HG03196 (cell line): Measurements from ENCODE around the gene TBC1D12.
A peak's percentile ranks its signal among the peaks of the same experiment; 100 is the strongest.
"Not testable (repeated sequence)": the region's sequence is repeated elsewhere in the genome, so short reads cannot be mapped to it uniquely, and the experiment has no call there.

ENCODE experiments used
- ATAC-seq: cut with Tn5 transposase; IDR thresholded peaks from one replicate; pipeline ENCODE4 v1.9.1; 2021; ENCODE audit not compliant: unreplicated experiment

TBC1D12 gene

DNA sequence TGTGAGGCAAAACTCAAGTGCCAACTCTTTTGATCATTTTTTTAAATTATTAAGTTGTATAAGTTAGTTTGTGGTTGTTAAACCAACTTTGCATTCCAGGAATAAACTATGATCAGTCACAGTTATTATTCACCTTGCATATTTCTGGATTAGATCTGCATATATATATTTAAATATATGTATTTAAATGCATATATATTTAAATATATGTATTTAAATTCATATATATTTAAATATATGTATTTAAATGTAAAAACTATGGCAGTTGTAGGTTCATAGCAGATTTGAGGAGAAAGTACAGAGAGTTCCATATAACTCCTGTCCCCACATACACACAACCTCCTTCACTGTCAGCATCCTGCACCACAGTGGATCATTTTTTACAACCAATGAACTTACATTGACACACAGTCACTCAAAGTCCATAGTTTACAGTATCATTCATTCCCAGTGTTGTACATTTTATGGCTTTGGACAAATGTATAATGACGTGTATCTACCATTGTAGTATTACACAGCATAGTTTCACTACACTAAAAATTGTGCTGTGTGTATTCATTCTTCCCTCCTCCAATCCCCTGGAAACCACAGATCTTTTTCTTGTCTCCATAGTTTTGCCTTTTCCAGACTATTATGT lies 49.7 kb downstream of the TBC1D12 start:
- ATAC-seq = no peak

- no peak for ATAC-seq
Measured at GRCh38 chr10:94456942-94457341, 54.6 kb downstream of the TBC1D12 start.

- ATAC-seq = no peak
Measured at GRCh38 chr10:94459385-94459784, 57.0 kb downstream of the TBC1D12 start.

DNA sequence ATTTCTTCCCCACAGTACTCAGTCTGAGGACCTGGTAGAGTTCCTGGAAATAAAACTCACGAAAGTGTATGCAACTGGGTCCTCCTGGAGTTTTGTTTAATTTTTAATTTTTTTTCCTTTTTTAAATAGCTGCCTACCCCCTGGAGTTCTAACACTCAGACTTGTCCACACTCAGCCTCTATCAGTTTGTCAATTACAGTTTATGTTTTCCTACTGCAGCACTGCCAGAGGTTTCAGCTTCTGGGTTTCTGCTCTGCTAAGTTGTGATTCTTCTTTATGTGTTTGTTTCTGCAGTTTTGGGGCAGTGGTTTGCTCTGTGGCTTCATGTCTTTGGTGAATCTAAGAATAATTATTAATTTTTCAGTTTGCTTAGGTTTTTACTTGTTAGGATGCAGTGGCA lies 59.2 kb downstream of the TBC1D12 start:
- ATAC-seq = no peak

- no peak for ATAC-seq
Measured at GRCh38 chr10:94462130-94462529, 59.8 kb downstream of the TBC1D12 start.

DNA sequence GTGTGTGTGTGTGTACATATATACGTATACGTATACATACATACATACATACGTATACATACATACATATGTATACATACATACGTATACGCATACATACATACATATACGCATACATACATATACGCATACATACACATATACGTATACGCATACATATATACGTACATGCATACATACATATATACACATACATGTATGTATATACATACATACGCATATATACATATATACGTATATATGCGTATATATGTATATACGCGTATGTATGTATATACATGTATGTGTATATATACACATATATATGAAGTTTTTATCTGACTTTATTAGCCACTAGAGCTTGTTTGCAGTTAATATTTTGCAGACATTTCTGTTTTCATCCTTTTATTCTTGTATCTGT lies 63.3 kb downstream of the TBC1D12 start:
- no peak for ATAC-seq

- no peak for ATAC-seq
Measured at GRCh38 chr10:94481410-94481809, 79.1 kb downstream of the TBC1D12 start.

GRCh38 chr10:94483970-94484369 lies 81.6 kb downstream of the TBC1D12 start:
- no peak for ATAC-seq

GRCh38 chr10:94485094-94485493 lies 82.8 kb downstream of the TBC1D12 start:
- ATAC-seq = no peak

DNA sequence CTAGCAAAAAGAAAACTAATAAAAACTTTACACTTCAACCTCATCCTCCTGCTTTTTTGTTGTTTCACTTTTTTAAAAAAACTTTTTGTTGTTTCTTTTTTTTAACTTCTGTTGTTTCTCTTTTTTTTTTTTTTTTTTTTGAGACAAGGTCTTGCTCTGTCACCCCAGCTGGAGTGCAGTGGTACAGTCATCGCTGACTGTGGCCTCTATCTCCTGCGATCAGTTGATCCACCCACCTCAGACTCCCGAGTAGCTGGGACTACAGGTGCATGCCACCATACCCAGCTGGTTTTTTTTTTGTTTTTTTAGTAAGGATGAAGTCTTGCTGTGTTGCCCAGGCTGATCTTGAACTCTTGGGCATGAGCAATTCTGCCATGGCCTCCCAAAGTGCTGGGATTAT lies 85.2 kb downstream of the TBC1D12 start:
- no peak for ATAC-seq

DNA sequence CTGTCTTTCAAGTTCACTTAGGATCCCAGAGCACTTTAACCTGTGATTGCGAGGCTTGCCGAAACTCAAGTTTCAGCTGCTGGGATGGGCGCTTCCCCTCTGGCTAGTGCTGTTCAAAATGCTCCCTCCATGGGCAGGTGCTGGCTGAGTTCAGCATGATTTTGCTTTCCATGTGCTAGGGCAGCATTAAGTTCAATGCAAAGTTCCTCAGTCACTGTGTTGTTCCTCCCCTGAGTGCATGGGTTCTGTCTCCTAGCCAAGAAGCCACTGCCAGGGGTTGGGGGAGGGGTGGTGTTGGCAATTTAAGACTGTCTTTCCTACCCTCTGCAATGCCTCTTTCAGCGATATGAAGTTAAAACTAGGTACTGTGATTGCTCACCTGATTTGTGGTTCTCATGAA lies 86.8 kb downstream of the TBC1D12 start:
- no peak for ATAC-seq

DNA sequence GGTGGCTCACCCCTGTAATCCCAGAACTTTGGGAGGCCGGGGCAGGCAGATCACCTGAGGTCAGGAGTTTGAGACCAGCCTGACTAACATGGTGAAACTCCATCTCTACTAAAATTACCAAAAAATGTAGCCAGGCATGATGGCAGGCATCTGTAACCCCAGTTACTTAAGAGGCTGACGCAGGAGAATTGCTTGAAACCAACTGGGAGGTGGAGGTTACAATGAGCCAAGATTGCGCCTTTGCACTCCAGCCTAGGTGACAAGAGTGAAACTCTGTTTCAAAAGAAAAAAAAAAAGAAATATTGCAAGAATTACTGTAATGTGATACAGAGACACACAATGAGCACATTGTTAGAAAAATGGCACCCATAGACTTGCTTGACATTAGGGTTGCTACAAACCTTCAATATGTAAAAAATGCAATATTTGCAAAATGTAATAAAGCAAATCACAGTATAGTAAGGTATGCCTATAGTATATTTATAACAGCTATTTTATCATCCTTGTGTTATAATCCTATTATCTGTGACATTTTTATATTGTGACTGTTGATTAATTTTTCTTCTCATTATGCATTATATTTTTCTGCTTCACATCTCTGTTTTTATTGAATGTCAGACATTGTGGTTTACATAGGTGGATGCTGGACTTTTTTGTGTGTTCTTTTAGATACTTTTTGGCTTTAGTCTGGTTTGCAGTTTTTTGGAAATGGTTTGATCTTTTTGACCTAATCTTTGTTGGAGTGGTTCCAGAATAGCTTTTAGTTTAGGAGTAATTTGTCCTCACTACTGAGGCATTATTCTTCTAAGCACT lies 87.8 kb downstream of the TBC1D12 start:
- no peak for ATAC-seq

- no peak for ATAC-seq
Measured at GRCh38 chr10:94490789-94491039, 88.4 kb downstream of the TBC1D12 start.

DNA sequence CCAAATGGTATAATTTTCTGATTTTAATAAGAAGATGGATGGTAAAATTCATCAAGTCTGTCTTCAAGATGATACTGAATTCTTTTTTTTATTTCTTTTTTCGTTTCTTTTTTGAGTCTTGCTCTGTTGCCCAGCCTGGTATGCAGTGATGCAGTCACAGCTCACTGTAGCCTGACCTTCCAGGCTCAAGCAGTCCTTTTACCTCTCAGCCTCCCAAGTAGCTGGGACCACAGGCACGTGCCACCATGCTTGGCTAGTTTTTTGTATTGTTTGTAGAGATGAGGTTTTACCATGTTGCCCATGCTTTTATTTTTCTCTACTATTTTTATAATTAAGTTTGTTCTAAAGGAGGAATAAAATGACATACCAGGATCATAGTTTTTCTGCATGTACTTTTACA lies 91.1 kb downstream of the TBC1D12 start:
- no peak for ATAC-seq

DNA sequence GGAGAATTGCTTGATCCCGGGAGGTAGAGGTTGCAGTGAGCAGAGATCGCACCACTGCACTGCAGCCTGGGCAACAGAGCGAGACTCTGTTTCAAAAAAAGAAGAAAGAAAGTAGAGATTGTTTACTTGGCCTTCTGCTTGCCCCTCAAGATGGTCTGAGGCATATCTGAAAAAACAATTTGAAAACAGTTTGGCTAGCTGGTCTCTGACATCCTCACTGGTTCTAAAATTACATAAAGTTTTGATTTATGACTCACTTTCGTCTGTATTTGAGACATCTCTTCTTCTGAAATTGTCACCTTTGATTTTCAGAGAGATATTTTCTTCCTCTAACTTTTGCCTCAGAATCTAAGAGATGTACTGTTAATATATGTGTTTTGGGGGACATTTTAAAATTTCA lies 93.7 kb downstream of the TBC1D12 start:
- peak; percentile 62 for ATAC-seq

DNA sequence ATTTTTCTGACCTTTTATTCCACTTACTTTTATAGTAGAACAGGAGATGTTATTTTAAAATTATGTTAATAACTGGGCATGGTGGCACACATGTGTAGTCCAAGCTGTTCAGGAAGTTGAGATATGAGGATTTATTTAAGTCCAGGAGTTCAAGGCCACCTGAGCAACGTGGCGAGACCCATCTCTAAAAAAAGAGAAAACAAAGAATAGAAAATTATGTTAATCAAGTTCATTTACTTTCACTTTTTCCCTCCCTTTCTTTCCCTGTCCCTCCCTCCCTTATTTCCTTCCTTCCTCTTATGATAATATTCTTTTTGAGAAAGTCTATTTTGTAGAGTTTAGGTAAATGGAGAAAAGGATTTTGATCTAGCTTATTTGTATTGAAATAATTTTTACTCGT lies 94.3 kb downstream of the TBC1D12 start:
- no peak for ATAC-seq

- ATAC-seq = no peak
Measured at GRCh38 chr10:94500063-94500462, 97.7 kb downstream of the TBC1D12 start.

DNA sequence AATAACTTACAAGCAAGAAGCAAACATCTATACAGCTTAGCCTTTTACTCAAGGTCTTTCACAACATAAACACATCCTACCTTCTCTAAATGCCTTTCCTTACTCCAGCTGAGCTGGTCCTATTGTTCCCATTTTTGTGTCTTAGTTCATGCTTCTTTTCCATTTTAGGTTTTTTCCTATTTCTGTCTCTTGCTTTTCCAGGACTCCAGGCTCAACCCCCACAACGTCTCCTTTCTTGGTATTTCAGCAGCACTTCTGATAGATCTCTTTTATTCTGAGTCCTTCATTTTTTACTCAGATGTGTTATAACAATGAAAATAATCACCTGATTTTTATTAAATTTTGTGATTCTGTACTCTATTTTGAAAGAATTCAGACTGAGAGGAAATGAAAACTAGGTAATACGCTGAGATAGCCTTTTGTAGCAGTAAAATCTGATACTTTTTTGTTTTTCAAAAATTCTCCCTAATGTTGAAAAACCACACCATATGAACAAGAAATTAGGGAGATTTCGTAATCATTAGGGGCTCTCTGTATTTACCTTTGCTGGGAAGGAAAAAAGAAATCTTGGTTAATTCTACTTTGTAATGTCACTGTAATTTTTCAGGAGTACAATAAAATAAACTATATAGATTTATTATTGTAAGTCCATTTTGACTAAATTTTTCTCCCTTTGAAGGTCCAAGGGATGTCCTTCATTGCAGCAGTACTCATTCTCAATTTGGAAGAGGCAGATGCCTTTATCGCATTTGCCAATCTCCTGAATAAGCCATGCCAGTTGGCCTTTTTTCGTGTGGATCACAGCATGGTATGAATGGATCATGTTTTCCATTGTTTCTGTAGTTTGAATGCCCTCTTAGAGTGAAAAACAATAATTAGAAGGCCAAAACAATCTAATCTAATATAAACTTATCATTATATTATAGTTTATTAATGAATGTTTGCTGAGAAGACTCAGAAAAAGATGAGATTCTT lies 119.2 kb downstream of the TBC1D12 start:
- ATAC-seq = no peak

DNA sequence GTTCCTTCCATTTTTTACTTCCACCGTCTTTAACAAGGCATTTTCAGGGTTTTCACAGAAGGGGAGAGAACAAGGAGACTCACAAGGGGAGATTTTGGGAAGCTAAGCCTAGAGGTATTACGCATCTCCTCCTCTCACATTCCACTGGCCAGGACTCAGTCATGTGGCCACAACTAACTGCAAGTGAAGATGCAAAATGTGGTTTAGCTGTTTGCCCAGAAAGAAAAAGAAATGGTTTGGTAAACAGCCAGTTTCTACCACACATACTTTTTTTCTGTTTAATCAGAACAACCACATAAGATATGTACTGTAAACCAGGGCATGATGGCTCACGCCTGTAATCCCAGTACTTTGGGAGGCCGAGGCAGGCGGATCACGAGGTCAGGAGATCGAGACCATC lies 121.8 kb downstream of the TBC1D12 start:
- ATAC-seq = no peak

GRCh38 chr10:94524711-94525110 lies 122.4 kb downstream of the TBC1D12 start:
- no peak for ATAC-seq

DNA sequence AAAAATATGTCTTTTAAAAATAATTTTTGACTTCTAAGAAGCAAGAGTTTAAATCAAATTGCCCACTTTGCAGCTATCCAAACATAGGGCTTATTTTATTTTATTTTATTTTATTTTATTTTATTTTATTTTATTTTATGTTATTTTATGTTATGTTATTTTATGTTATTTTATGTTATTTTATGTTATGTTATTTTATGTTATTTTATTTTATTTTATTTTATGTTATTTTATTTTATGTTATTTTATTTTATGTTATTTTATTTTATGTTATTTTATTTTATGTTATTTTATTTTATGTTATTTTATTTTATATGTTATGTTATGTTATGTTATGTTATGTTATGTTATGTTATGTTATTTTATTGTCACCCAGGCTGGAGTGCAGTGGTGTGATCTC lies 129.2 kb downstream of the TBC1D12 start:
- ATAC-seq = not testable (repeated sequence)

DNA sequence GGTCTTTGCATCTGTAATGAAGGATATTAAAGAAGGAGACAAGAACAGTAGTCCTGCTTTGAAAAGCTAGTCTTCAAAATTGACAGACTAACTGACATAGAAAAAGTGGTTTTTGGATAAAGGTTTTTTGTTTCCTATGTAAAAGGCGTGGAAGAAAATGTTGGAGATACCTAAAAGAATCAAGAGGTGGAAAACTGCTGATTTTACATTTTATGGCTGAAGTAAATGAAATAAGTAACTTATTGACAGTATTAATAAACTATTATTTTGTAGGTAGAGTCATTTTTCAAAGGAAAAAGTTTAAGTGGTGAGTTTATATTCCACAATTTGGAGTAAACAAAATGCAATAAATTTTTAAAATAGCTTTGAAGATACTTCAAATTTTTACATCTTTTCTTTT lies 130.7 kb downstream of the TBC1D12 start:
- ATAC-seq = no peak
